HEK293T (cell line): ENCODE results near the gene CCDC102B.

Experiments
- BHLHE40 ChIP-seq: fragments of 450-650 bp; IDR thresholded peaks from 2 replicates; pipeline ENCODE4 v1.6.1; 2016; ENCODE audit warnings: mild to moderate bottlenecking, moderate library complexity, borderline replicate concordance
- CTBP1 ChIP-seq: fragments of 450-650 bp; IDR thresholded peaks from 2 replicates; pipeline ENCODE4 v1.6.1; 2016; ENCODE audit warnings: borderline replicate concordance
- FOXA1 ChIP-seq: fragments of 450-650 bp; IDR thresholded peaks from 2 replicates; pipeline ENCODE4 v1.6.1; 2016; ENCODE audit warnings: mild to moderate bottlenecking
- FOXK2 ChIP-seq: fragments of 450-650 bp; IDR thresholded peaks from 2 replicates; pipeline ENCODE4 v1.6.1; 2016; ENCODE audit warnings: mild to moderate bottlenecking
- FOXM1 ChIP-seq: fragments of 450-650 bp; IDR thresholded peaks from 2 replicates; pipeline ENCODE4 v1.6.1; 2017; ENCODE audit warnings: mild to moderate bottlenecking, borderline replicate concordance
- L3MBTL2 ChIP-seq: fragments of 450-650 bp; conservative IDR thresholded peaks from 2 replicates; pipeline ENCODE4 v1.6.1; 2016; ENCODE audit warnings: mild to moderate bottlenecking
- LEF1 ChIP-seq: fragments of 450-650 bp; IDR thresholded peaks from 2 replicates; pipeline ENCODE4 v1.6.1; 2017; ENCODE audit warnings: mild to moderate bottlenecking, borderline replicate concordance
- NFRKB ChIP-seq: fragments of 450-650 bp; IDR thresholded peaks from 2 replicates; pipeline ENCODE4 v1.6.1; 2016; ENCODE audit warnings: mild to moderate bottlenecking, moderate library complexity
- SP1 ChIP-seq: fragments of 450-650 bp; IDR thresholded peaks from 2 replicates; pipeline ENCODE4 v1.6.1; 2017
- TARDBP ChIP-seq: fragments of 450-650 bp; IDR thresholded peaks from 2 replicates; pipeline ENCODE4 v1.6.1; 2016
- ZNF384 ChIP-seq: fragments of 450-650 bp; IDR thresholded peaks from 2 replicates; pipeline ENCODE4 v1.6.1; 2016
- TF ChIP-seq, protein P1 (sequence below): fragments of 450-650 bp; IDR thresholded peaks from 2 replicates; pipeline ENCODE4 v1.6.1; 2016

DNA sequence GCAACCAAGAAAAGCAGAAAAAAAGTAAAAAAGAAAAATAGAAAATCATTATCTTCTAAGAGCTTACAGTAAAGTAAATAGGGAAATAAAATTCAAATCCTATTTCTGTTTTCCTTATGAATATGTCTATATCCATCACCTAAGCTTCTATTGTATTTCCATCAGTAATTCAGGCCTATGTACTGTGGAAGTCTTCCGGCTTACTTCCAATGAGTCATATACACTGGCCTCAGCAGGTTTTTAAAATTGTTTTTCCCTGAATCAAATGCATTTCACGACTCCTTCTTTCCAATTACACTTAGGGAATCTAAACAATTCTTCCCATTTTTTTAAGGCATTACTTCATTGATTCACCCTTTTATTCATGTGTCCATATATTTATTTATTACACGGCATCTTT is 164.7 kb downstream of the CCDC102B start:
- TF ChIP-seq FOXK2, result no peak
- no peak for TF ChIP-seq FOXA1
- TF ChIP-seq NFRKB, result no peak
- TF ChIP-seq ZNF384, result no peak
- no peak for TF ChIP-seq LEF1
- TF ChIP-seq, protein P1, sequence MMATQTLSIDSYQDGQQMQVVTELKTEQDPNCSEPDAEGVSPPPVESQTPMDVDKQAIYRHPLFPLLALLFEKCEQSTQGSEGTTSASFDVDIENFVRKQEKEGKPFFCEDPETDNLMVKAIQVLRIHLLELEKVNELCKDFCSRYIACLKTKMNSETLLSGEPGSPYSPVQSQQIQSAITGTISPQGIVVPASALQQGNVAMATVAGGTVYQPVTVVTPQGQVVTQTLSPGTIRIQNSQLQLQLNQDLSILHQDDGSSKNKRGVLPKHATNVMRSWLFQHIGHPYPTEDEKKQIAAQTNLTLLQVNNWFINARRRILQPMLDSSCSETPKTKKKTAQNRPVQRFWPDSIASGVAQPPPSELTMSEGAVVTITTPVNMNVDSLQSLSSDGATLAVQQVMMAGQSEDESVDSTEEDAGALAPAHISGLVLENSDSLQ, result no peak
- no peak for TF ChIP-seq FOXM1
- TF ChIP-seq BHLHE40, result no peak
- TF ChIP-seq TARDBP, result no peak
- no peak for TF ChIP-seq SP1
- TF ChIP-seq L3MBTL2, result no peak
- no peak for TF ChIP-seq CTBP1
